ENCODE measurements around the gene STAG3. TPM values are rescaled to one million over a fixed set of nuclear protein-coding genes. Genes with fewer than 3 reads are reported as not detected.

STAG3 gene
- total RNA-seq (2022; extraction: Qiagen RNA extraction; ENCODE audit: low read depth), result 0.08 to 0.27 TPM (median 0.14 TPM) in 4 of 5 replicates, not detected in the other

GRCh38 chr7:100177045-100178001 lies at the start of gene STAG3, which contains the start of gene GPC2:
TSS of gene STAG3 (plus strand) at chr7:100177918. CDS start at chr7:100180557, 2,639 bp downstream.
TSS of gene GPC2 (minus strand) at chr7:100177381. CDS start at chr7:100177199, 182 bp downstream.

GRCh38 chr7:100148559-100149328 lies 29.0 kb upstream of the STAG3 start, which contains the start of gene LAMTOR4:
TSS of gene LAMTOR4 (plus strand) at chr7:100148918. CDS start at chr7:100148973, 55 bp downstream.

GRCh38 chr7:100158229-100159098 lies 19.3 kb upstream of the STAG3 start, which contains the start of gene TRAPPC14:
TSS of gene TRAPPC14 (minus strand) at chr7:100158723. CDS start at chr7:100158499, 224 bp downstream.

GRCh38 chr7:100219801-100220585 lies 42.3 kb downstream of the STAG3 start, which contains the start of gene PVRIG:
TSS of gene PVRIG (plus strand) at chr7:100219949. CDS start at chr7:100219971, 22 bp downstream.

Other genes with a start within 250 kb of the STAG3 start
- gene GJC3, start 248.3 kb upstream of the STAG3 start, total RNA-seq (2022; extraction: Qiagen RNA extraction; ENCODE audit: low read depth), result 0.09 to 0.18 TPM (median 0.13 TPM) in 4 of 5 replicates, not detected in the other
- 0.23 TPM in 1 of 5 replicates, not detected in the others for gene AZGP1, start 201.9 kb upstream of the STAG3 start, total RNA-seq (2022; extraction: Qiagen RNA extraction; ENCODE audit: low read depth)
- gene ZKSCAN1, start 162.3 kb upstream of the STAG3 start, total RNA-seq (2022; extraction: Qiagen RNA extraction; ENCODE audit: low read depth), result 8.0 to 12.2 TPM (median 10.6 TPM) in 5 replicates
- gene ZSCAN21, start 128.1 kb upstream of the STAG3 start, total RNA-seq (2022; extraction: Qiagen RNA extraction; ENCODE audit: low read depth), result 9.5 to 11.9 TPM (median 9.9 TPM) in 5 replicates
- gene ZNF3, start 96.2 kb upstream of the STAG3 start, total RNA-seq (2022; extraction: Qiagen RNA extraction; ENCODE audit: low read depth), result 19.1 to 27.5 TPM (median 22.3 TPM) in 5 replicates
- 169 to 186 TPM (median 179 TPM) in 5 replicates for gene COPS6, start 88.9 kb upstream of the STAG3 start, total RNA-seq (2022; extraction: Qiagen RNA extraction; ENCODE audit: low read depth)
- gene MCM7, start 76.5 kb upstream of the STAG3 start, total RNA-seq (2022; extraction: Qiagen RNA extraction; ENCODE audit: low read depth), result 236 to 264 TPM (median 254 TPM) in 5 replicates
- gene AP4M1, start 76.3 kb upstream of the STAG3 start, total RNA-seq (2022; extraction: Qiagen RNA extraction; ENCODE audit: low read depth), result 13.8 to 17.6 TPM (median 15.3 TPM) in 5 replicates
- gene TAF6, start 58.6 kb upstream of the STAG3 start, total RNA-seq (2022; extraction: Qiagen RNA extraction; ENCODE audit: low read depth), result 54.0 to 75.4 TPM (median 65.5 TPM) in 5 replicates
- 8.6 to 13.2 TPM (median 11.4 TPM) in 5 replicates for gene CNPY4, start 58.3 kb upstream of the STAG3 start, total RNA-seq (2022; extraction: Qiagen RNA extraction; ENCODE audit: low read depth)
- 2.3 to 3.1 TPM (median 2.7 TPM) in 5 replicates for gene MBLAC1, start 51.0 kb upstream of the STAG3 start, total RNA-seq (2022; extraction: Qiagen RNA extraction; ENCODE audit: low read depth)
- 163 to 183 TPM (median 169 TPM) in 5 replicates for gene LAMTOR4, start 29.0 kb upstream of the STAG3 start, total RNA-seq (2022; extraction: Qiagen RNA extraction; ENCODE audit: low read depth)
- gene TRAPPC14, start 19.2 kb upstream of the STAG3 start, total RNA-seq (2022; extraction: Qiagen RNA extraction; ENCODE audit: low read depth), result 9.6 to 15.3 TPM (median 14.0 TPM) in 5 replicates
- 0.10 to 0.26 TPM (median 0.18 TPM) in 4 of 5 replicates, not detected in the other for gene GAL3ST4, start 9.3 kb upstream of the STAG3 start, total RNA-seq (2022; extraction: Qiagen RNA extraction; ENCODE audit: low read depth)
- 0.70 to 1.4 TPM (median 1.2 TPM) in 5 replicates for gene GPC2, start 537 bp upstream of the STAG3 start, total RNA-seq (2022; extraction: Qiagen RNA extraction; ENCODE audit: low read depth)
- not detected in 5 replicates for gene PVRIG, start 42.0 kb downstream of the STAG3 start, total RNA-seq (2022; extraction: Qiagen RNA extraction; ENCODE audit: low read depth)
- gene SPDYE3, start 129.8 kb downstream of the STAG3 start, total RNA-seq (2022; extraction: Qiagen RNA extraction; ENCODE audit: low read depth), result not detected in 5 replicates
- gene PILRB, start 180.2 kb downstream of the STAG3 start, total RNA-seq (2022; extraction: Qiagen RNA extraction; ENCODE audit: low read depth), result 20.2 to 38.1 TPM (median 31.9 TPM) in 5 replicates
- 3.4 to 5.8 TPM (median 5.2 TPM) in 5 replicates for gene PILRA, start 195.6 kb downstream of the STAG3 start, total RNA-seq (2022; extraction: Qiagen RNA extraction; ENCODE audit: low read depth)

Data from A549 treated with DMSO at 1 μM for 4 hours (cell line).